ENCODE data around the gene SLC22A9.

GRCh38 chr11:63448646-63449045 is 79.1 kb downstream of the SLC22A9 start:
- TF ChIP-seq POLR2A (IDR thresholded peaks at IDR 0.05; ENCODE audit: low read length) = no peak
- TF ChIP-seq GATA1 (IDR thresholded peaks at IDR 0.05; ENCODE audit: low read depth, low read length) = no peak

Data from erythroblast (primary cell).